ENCODE data around the gene ANKRD60. TPM values are rescaled to one million over a fixed set of nuclear protein-coding genes. Genes with fewer than 3 reads are reported as not detected.

Gene ANKRD60
- total and polyA plus RNA-seq, 2 of the 4 experiments (the other 2 are of a cell fraction): not detected

DNA sequence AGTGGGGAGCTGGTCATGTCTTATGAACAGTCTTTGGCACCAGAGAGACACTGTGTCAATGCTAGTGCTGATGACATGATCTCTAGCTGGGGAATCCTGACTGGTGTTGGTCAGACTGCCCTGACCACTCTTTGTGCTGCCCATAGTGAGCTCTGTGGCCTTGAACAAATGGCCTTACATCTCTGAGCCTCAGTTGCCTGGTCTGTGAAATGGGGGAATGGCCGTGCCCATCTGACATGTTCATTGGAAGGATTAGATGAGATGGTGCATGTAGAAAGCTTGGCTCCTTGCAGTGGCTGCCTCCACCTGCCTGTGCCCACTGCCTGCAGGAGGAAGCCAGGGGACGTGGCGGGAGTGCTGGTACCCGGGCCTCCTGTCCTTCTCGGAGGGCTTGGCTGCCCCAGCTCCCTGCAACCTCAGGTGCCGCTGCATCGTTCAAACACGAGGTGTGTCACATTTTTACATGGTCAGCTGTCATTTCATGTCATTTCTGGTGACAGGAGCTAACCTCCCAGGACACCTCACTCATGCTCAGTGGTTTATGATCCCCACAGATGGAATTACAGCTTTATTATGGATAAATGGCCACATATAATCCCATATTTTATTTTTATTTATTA, 45.8 kb downstream of the ANKRD60 start:
- no peaks in the 10 kb centered on the region for H4K20me1 ChIP-seq (ENCODE audit: insufficient read depth, low read length)
- CTCF ChIA-PET: no interaction called here

More for the DNA sequence above, 45.8 kb downstream of the ANKRD60 start:
- Histone ChIP-seq H3K56ac (ENCODE audit: extremely low read depth, insufficient read depth, low read length) (no peak overlapping the region), H3K4me2 (ENCODE audit: low read depth, low read length) (no peak overlapping the region), H3K36me3 (ENCODE audit: control insufficient read depth, insufficient read depth, low read length) (no peaks in the 10 kb centered on the region), H2AK5ac (ENCODE audit: low read depth, low read length) (no peak overlapping the region), H3K23ac (ENCODE audit: low read depth, low read length) (no peak overlapping the region), H3K27ac (ENCODE audit: insufficient read depth, low read length) (no peak overlapping the region), H3K9me1 (ENCODE audit: insufficient read depth, low read length) (no peaks in the 10 kb centered on the region), H3K9me3 (ENCODE audit: control insufficient read depth, insufficient read depth, low read length) (peaks cover 5% of the 10 kb centered on the region), H2AFZ (replicated peaks; ENCODE audit: low read length, poor library complexity) (no peak overlapping the region), H2BK120ac (ENCODE audit: low read depth, low read length) (no peak overlapping the region), H2BK15ac (ENCODE audit: low read depth, low read length) (no peak overlapping the region), H3K9ac (ENCODE audit: low read depth, low read length) (no peak overlapping the region), H3K27me3 (ENCODE audit: control insufficient read depth, insufficient read depth, low read length) (peaks cover 28% of the 10 kb centered on the region), H3K18ac (ENCODE audit: low read depth, low read length) (no peak overlapping the region), H2AK9ac (replicated peaks; ENCODE audit: low read depth, low read length, poor library complexity) (no peak overlapping the region), H4K91ac (ENCODE audit: insufficient read depth, low read depth, low read length) (no peak overlapping the region), H3K4me3 (ENCODE audit: insufficient read depth, low read depth, low read length) (no peak overlapping the region), H4K8ac (ENCODE audit: low read depth in 2 of 2, low read length in 2 of 2) (no peak overlapping the region), H3K4ac (ENCODE audit: low read depth, low read length) (no peak overlapping the region), H3K14ac (replicated peaks; ENCODE audit: low read depth, low read length) (no peak overlapping the region), H3K79me1 (ENCODE audit: low read depth in 1 of 2, low read length in 2 of 2) (no peaks in the 10 kb centered on the region), H2BK20ac (ENCODE audit: low read depth, low read length) (no peak overlapping the region), H2BK5ac (ENCODE audit: low read depth, low read length, poor library complexity, severe bottlenecking) (no peak overlapping the region), H4K5ac (ENCODE audit: low read depth, low read length) (no peak overlapping the region), H3K4me1 (ENCODE audit: control insufficient read depth, insufficient read depth, low read length) (peaks cover 2% of the 10 kb centered on the region; the same call in 1 of the 2 replicates)
- DNase-seq (no peak), ATAC-seq (ENCODE audit: low read depth) (no peak)
- dilution Hi-C loops (cut with HindIII; ENCODE audit: low sequenced_read_pairs, unreplicated experiment): no loop called here
- POLR2A ChIA-PET (ENCODE audit: unreplicated experiment): no interaction called here
- no CpG with 5 or more reads among the region's 8 CpGs for WGBS, 2 experiments (ENCODE audit: extremely low coverage in 2 of 2, insufficient read length in 1 of 2)
- intact Hi-C loops (cut with micrococcal nuclease): no loop called here
- in situ Hi-C loops (cut with MboI; ENCODE audit: low sequenced_read_pairs): loop anchor here (10.0 kb wide), 1 partner anchor 578 kb away; no protein-coding TSS in a partner anchor
- BruUV-seq (replicated peaks): no TSS peak
- TF ChIP-seq, protein P1, sequence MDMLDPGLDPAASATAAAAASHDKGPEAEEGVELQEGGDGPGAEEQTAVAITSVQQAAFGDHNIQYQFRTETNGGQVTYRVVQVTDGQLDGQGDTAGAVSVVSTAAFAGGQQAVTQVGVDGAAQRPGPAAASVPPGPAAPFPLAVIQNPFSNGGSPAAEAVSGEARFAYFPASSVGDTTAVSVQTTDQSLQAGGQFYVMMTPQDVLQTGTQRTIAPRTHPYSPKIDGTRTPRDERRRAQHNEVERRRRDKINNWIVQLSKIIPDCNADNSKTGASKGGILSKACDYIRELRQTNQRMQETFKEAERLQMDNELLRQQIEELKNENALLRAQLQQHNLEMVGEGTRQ (IDR thresholded peaks at IDR 0.05; ENCODE audit: low read depth, low read length): no peak
- TF ChIP-seq MXI1 (IDR thresholded peaks at IDR 0.05; ENCODE audit: borderline replicate concordance, low read depth, low read length): no peak
- no peak for TF ChIP-seq CTCF (conservative IDR thresholded peaks at IDR 0.05; ENCODE audit: low read depth, low read length)
- TF ChIP-seq MAFK (IDR thresholded peaks at IDR 0.05; ENCODE audit: low read depth, low read length): no peak
- no peak for TF ChIP-seq RFX5 (IDR thresholded peaks at IDR 0.05; ENCODE audit: low read depth, low read length)
- TF ChIP-seq NFE2L2 (IDR thresholded peaks at IDR 0.05; ENCODE audit: low read depth, low read length): no peak

All from IMR-90 (cell line).